Measurements from ENCODE around the gene SCO2.
A peak's percentile ranks its signal among the peaks of the same experiment; 100 is the strongest.

The SCO2 gene

DNA sequence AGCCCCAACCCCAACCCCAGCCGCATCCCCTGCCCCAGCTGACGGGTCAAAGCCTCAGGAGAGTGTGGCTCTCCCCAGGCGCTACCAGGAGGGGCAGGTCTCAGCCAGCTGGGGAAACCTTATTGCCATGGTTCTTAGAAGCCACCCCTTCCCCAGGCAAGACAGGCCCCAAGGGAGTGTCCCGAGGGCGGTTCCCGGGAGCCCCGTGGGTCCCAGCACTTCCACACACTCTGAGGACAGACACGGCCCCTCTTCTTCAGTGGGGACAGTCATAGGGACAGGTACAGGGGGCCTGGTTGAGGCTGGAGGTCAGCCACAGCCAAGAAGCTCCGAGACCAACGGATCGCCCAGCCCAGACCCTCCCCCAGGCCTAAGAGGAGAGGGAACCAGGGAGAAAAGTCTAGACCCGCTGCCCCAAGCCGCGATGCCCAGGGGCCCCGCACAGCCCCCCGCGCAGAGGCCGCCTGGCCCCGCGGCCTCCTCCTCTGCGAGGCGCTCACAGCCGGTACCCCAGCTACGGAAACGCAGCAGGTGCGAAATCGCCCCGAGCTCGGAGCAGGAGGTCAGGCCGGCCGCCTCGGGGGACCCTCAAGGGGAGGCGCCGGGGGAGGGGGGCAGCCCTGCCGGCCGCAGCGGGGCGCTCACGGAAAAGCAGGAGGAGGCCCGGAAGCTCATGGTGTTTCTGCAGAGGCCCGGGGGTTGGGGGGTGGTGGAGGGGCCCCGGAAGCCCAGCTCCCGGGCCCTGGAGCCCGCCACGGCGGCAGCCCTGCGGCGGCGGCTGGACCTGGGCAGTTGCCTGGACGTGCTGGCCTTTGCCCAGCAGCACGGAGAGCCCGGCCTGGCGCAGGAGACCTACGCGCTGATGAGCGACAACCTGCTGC is 22.9 kb upstream of the SCO2 start:
- peak; percentile 47 for DNase-seq (ENCODE audit: extremely low read depth, insufficient read length)
- Histone ChIP-seq H3K36me3 (ENCODE audit: control insufficient read depth, insufficient read depth, low read length) (no peaks in the 10 kb centered on the region), H3K4me3 (replicated peaks; ENCODE audit: low read depth, low read length) (peak overlapping the region; percentile 40), H3K27me3 (replicated peaks; ENCODE audit: control insufficient read depth, insufficient read depth, low read length) (no peaks in the 10 kb centered on the region)
- TF ChIP-seq, protein P1, sequence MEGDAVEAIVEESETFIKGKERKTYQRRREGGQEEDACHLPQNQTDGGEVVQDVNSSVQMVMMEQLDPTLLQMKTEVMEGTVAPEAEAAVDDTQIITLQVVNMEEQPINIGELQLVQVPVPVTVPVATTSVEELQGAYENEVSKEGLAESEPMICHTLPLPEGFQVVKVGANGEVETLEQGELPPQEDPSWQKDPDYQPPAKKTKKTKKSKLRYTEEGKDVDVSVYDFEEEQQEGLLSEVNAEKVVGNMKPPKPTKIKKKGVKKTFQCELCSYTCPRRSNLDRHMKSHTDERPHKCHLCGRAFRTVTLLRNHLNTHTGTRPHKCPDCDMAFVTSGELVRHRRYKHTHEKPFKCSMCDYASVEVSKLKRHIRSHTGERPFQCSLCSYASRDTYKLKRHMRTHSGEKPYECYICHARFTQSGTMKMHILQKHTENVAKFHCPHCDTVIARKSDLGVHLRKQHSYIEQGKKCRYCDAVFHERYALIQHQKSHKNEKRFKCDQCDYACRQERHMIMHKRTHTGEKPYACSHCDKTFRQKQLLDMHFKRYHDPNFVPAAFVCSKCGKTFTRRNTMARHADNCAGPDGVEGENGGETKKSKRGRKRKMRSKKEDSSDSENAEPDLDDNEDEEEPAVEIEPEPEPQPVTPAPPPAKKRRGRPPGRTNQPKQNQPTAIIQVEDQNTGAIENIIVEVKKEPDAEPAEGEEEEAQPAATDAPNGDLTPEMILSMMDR (IDR thresholded peaks at IDR 0.05; ENCODE audit: insufficient read depth, low read length, poor library complexity, severe bottlenecking), result peak; percentile 21

DNA sequence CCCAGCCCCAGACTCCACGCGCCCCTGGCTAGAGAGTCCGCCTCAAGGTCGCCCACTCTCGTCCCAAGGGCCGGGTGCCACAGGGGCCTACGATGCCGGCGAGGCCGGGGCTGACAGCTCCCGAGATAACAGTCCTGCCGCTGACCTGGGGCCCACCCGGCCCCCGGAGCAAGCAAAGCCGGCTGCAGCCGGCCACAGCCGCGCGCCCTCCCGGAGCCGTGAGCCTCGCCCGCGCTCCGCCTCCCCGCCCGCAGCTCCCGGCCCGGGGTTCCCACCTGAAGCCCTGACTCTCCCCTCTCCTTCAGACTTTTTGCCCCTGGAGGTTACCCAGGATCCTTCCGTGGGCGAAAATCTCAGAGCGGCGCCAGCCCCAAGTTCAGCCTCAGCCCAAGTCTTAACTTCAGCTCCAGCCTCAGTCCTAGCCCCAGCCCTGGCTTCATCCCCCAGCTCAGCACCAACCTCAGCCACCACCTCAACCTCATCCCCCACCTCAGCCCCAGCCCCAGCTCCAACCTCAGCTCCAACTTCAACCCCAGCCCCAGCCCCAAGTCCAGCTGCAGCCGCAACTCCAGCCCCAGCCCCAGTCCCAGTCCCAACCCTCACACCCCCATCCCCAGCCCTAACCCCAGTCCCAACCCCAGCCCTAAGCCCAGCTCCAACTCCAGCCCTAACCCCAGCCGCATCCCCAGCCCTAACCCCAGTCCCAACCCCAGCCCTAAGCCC is 22.0 kb upstream of the SCO2 start:
- Histone ChIP-seq H3K27me3 (replicated peaks; ENCODE audit: control insufficient read depth, insufficient read depth, low read length) (no peaks in the 10 kb centered on the region), H3K36me3 (ENCODE audit: control insufficient read depth, insufficient read depth, low read length) (no peaks in the 10 kb centered on the region), H3K4me3 (replicated peaks; ENCODE audit: low read depth, low read length) (no peak overlapping the region)
- TF ChIP-seq, protein P1 (IDR thresholded peaks at IDR 0.05; ENCODE audit: insufficient read depth, low read length, poor library complexity, severe bottlenecking), result no peak
- DNase-seq (ENCODE audit: extremely low read depth, insufficient read length), result no peak

DNA sequence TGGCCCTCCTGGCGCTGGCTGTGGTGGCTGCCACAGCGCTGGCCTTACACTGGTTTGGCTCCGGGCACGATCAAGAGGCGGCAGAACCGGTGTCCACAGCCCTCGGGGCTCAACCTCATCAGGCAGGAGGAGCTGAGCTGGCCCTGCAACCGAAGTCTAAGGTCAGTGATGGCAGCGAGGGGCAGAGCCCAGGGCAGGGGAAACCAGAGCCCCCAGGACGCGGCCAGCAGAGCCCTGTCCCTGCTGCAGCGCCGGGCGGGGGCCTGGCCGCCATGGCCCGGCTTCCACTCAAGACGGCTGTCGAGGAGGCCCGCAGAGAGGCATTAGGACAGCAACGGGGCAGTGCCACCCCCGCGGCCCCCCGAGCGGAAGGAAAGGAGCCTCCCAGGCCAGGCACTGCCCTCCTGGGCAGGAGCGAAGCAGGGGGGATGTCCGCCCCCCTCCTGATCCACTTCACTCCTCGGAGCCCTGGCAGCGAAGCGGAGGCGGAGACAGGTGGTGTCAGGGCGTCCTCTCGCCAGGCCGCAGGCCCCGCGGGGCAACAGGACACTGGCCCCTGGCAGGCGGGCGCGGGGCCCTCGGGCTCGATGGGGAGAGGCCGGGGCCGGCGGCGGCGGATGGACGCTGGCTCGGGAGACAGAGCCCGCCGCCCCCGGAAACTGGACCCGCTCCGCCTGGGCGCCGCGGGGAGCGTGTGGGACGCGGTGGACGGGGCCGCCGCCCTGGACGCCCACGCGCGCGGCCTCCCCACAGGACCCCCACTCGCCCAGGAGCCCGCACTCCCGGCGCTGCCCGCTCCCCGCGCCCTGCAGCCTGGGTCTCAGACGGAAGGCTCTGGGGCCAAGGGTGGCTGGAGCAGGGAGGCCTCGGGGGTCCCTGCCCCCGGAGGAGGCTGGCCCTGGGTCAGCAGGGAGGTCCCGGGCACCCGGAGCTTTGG is 21.2 kb upstream of the SCO2 start:
- no peak for DNase-seq (ENCODE audit: extremely low read depth, insufficient read length)
- Histone ChIP-seq H3K4me3 (replicated peaks; ENCODE audit: low read depth, low read length) (no peak overlapping the region), H3K36me3 (ENCODE audit: control insufficient read depth, insufficient read depth, low read length) (no peaks in the 10 kb centered on the region), H3K27me3 (replicated peaks; ENCODE audit: control insufficient read depth, insufficient read depth, low read length) (no peaks in the 10 kb centered on the region)
- TF ChIP-seq, protein P1 (IDR thresholded peaks at IDR 0.05; ENCODE audit: insufficient read depth, low read length, poor library complexity, severe bottlenecking), result no peak

DNA sequence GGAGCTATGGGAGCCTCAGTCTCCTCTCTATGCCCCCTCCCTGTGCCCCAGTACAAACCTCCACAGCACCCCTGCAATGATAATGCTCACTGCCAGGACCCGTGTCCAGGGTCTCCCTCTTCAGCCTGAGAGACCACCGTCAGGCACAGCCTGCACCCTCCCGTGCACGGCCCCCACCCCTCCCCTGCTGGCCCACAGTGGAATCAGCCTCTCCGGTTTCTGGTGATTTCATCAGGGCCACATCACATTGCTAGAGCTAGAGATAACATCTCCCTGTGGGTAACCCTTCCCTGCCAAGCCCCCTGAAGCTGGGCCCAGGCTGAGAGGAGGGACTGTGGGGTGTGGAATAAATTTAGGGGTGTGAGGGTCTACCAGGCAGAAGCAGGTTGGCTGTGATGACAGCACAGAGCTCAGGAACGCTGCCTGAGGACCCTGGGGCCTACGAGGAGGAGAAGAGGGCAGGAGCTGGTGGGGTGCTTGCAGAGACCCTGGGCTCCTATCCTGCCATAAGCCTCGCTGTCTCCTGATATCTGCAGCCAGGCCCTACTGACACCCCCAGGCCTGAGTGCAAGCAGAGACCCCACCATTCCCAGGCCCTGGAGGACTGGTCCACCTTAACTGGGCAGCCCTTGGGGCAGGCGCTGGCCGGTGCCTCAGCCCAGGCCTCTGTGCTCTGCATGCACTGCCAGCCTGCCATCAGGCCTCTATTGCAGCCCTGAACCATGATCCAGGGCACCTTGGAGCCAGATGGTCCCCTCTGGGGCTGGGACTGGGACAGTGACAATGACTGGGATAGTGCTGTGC is 20.3 kb upstream of the SCO2 start, which contains the start of gene KLHDC7B:
Gene KLHDC7B, plus strand, starts transcription at position 378 of the 804 bp plus-strand sequence. Its CDS starts 345 bp downstream, at position 723.
- TF ChIP-seq, protein P1 (IDR thresholded peaks at IDR 0.05; ENCODE audit: insufficient read depth, low read length, poor library complexity, severe bottlenecking), result peak; percentile 11
- no peak for DNase-seq (ENCODE audit: extremely low read depth, insufficient read length)
- Histone ChIP-seq H3K36me3 (ENCODE audit: control insufficient read depth, insufficient read depth, low read length) (no peaks in the 10 kb centered on the region), H3K4me3 (replicated peaks; ENCODE audit: low read depth, low read length) (no peak within 1 kb of the TSS), H3K27me3 (replicated peaks; ENCODE audit: control insufficient read depth, insufficient read depth, low read length) (no peaks in the 10 kb centered on the region)

All from GM06990 (cell line).